ENCODE data around the gene B3GAT1. TPM values are rescaled to one million over a fixed set of nuclear protein-coding genes. Genes with fewer than 3 reads are reported as not detected.
"Not testable (repeated sequence)": the region's sequence is repeated elsewhere in the genome, so short reads cannot be mapped to it uniquely, and the experiment has no call there.

B3GAT1 gene
- total RNA-seq, 1 donor from 2014 or later: 1.9 TPM

DNA sequence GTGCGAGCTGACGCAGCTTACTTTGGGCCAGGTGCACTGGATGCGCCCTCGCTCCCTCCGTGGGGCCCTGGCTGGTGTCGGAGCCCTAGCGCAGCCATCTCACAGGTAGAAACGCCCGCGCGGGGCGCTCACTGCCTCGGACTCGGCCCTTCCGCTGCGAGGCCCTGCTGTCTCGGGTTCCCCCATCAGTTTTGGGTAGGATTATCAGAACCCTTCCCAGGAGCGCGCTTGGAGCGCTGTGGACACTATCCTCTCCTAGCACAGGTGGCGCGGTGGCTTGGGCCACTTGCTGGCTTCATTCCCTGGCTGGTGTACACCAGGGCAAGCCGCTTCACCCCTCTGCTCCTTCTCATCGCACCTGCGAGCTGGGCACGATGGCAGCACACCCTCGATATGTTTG, 35.7 kb upstream of the B3GAT1 start:
- H3K4me3 Mint-ChIP-seq (ENCODE audit: unreplicated experiment): no peak overlapping the region
- Histone ChIP-seq H3K36me3 (ENCODE audit: insufficient read depth, low read length) (no peaks in the 10 kb centered on the region), H3K9me3 (ENCODE audit: insufficient read depth, low read depth, low read length) (peaks cover 6% of the 10 kb centered on the region), H3K4me1 (ENCODE audit: insufficient read depth, low read length) (no peaks in the 10 kb centered on the region), H3K27ac (ENCODE audit: low read depth, low read length) (no peak overlapping the region), H3K4me2 (ENCODE audit: low read length) (no peak overlapping the region), H3K27me3 (ENCODE audit: insufficient read depth, low read length) (no peaks in the 10 kb centered on the region), H4K20me1 (ENCODE audit: insufficient read depth, low read length) (no peaks in the 10 kb centered on the region), H2AFZ (ENCODE audit: low read depth, low read length) (no peak overlapping the region), H3K9ac (ENCODE audit: low read length) (no peak overlapping the region), H3K4me3 (ENCODE audit: insufficient read depth, low read depth, low read length) (no peak overlapping the region), H3K79me2 (ENCODE audit: insufficient read depth, low read length) (no peaks in the 10 kb centered on the region)
- no peak overlapping the region for H3K27ac Mint-ChIP-seq (ENCODE audit: unreplicated experiment)
- H3K4me1 Mint-ChIP-seq (ENCODE audit: low read depth, unreplicated experiment): no peaks in the 10 kb centered on the region
- H3K9me3 Mint-ChIP-seq (ENCODE audit: unreplicated experiment): peaks cover 7% of the 10 kb centered on the region
- FAIRE-seq (no peak), DNase-seq (ENCODE audit: low read depth) (no peak)
- no peaks in the 10 kb centered on the region for H3K36me3 Mint-ChIP-seq (ENCODE audit: low read depth, unreplicated experiment)
- peaks cover 27% of the 10 kb centered on the region for H3K27me3 Mint-ChIP-seq (ENCODE audit: low read depth, unreplicated experiment)
- no peak for TF ChIP-seq EZH2 (IDR thresholded peaks at IDR 0.05; ENCODE audit: insufficient read depth, low read length)
- TF ChIP-seq, protein P1, sequence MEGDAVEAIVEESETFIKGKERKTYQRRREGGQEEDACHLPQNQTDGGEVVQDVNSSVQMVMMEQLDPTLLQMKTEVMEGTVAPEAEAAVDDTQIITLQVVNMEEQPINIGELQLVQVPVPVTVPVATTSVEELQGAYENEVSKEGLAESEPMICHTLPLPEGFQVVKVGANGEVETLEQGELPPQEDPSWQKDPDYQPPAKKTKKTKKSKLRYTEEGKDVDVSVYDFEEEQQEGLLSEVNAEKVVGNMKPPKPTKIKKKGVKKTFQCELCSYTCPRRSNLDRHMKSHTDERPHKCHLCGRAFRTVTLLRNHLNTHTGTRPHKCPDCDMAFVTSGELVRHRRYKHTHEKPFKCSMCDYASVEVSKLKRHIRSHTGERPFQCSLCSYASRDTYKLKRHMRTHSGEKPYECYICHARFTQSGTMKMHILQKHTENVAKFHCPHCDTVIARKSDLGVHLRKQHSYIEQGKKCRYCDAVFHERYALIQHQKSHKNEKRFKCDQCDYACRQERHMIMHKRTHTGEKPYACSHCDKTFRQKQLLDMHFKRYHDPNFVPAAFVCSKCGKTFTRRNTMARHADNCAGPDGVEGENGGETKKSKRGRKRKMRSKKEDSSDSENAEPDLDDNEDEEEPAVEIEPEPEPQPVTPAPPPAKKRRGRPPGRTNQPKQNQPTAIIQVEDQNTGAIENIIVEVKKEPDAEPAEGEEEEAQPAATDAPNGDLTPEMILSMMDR (IDR thresholded peaks at IDR 0.05; ENCODE audit: insufficient read depth, low read depth, low read length): no peak

DNA sequence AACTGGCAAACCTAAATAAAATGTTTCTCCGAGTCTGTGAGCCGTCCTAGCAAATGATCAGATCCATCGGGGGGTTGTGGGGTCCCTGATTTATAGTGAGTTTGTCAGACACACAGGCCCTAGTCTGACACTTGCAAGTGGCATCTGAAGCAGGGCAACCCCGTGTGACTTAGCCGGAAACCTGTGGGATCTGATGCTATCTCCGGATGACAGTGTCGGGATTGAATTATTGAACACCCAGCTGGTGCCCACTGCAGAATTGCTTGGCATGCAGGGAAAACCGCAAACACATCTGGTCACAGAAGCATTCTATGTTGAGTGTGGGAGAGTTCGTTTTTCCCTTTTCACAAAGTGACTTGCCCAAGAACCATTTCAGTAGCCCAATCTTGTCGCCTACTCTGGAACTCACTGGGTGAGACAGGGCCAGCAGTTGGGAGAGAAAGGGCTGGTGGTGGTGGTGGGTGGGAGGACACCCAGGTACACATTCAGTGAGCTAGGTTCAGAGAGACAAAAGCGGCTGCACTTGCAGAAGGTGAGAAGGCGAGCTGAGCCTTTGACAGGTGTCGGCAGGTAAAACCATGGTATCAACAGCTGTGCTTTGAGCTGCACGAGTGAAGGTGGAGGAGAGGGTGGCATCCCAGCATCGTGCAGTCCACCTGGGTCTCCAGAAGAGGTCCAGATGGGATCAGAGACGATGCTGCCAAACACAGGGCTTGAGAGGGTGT, 33.7 kb upstream of the B3GAT1 start:
- Mint-ChIP-seq H3K36me3 (ENCODE audit: low read depth, unreplicated experiment) (no peaks in the 10 kb centered on the region), H3K9me3 (ENCODE audit: unreplicated experiment) (peaks cover 7% of the 10 kb centered on the region), H3K4me3 (ENCODE audit: unreplicated experiment) (no peak overlapping the region), H3K4me1 (ENCODE audit: low read depth, unreplicated experiment) (no peaks in the 10 kb centered on the region), H3K27me3 (ENCODE audit: low read depth, unreplicated experiment) (peaks cover 30% of the 10 kb centered on the region), H3K27ac (ENCODE audit: unreplicated experiment) (no peak overlapping the region)
- H3K79me2 ChIP-seq (ENCODE audit: insufficient read depth, low read length): no peaks in the 10 kb centered on the region
- FAIRE-seq (no peak), DNase-seq (ENCODE audit: low read depth) (no peak)
- no peak overlapping the region for H2AFZ ChIP-seq (ENCODE audit: low read depth, low read length)
- H3K27ac ChIP-seq (ENCODE audit: low read depth, low read length): no peak overlapping the region
- H3K4me2 ChIP-seq (ENCODE audit: low read length): no peak overlapping the region
- H3K9ac ChIP-seq (ENCODE audit: low read length): no peak overlapping the region
- H3K4me1 ChIP-seq (ENCODE audit: insufficient read depth, low read length): no peaks in the 10 kb centered on the region
- H3K27me3 ChIP-seq (ENCODE audit: insufficient read depth, low read length): no peaks in the 10 kb centered on the region
- peaks cover 7% of the 10 kb centered on the region for H3K9me3 ChIP-seq (ENCODE audit: insufficient read depth, low read depth, low read length)
- no peak for TF ChIP-seq EZH2 (IDR thresholded peaks at IDR 0.05; ENCODE audit: insufficient read depth, low read length)
- no peaks in the 10 kb centered on the region for H4K20me1 ChIP-seq (ENCODE audit: insufficient read depth, low read length)
- no peaks in the 10 kb centered on the region for H3K36me3 ChIP-seq (ENCODE audit: insufficient read depth, low read length)
- no peak overlapping the region for H3K4me3 ChIP-seq (ENCODE audit: insufficient read depth, low read depth, low read length)

GRCh38 chr11:134444160-134445108, 32.4 kb upstream of the B3GAT1 start:
- H3K9me3 ChIP-seq (ENCODE audit: insufficient read depth, low read depth, low read length); H3K27ac ChIP-seq (ENCODE audit: low read depth, low read length); H3K36me3 Mint-ChIP-seq (ENCODE audit: low read depth, unreplicated experiment); H2AFZ ChIP-seq (ENCODE audit: low read depth, low read length); FAIRE-seq; H3K79me2 ChIP-seq (ENCODE audit: insufficient read depth, low read length); H3K4me3 ChIP-seq (ENCODE audit: insufficient read depth, low read depth, low read length); H4K20me1 ChIP-seq (ENCODE audit: insufficient read depth, low read length); H3K4me1 Mint-ChIP-seq (ENCODE audit: low read depth, unreplicated experiment); H3K27me3 ChIP-seq (ENCODE audit: insufficient read depth, low read length); H3K9ac ChIP-seq (ENCODE audit: low read length); H3K9me3 Mint-ChIP-seq (ENCODE audit: unreplicated experiment); DNase-seq (ENCODE audit: low read depth); H3K27ac Mint-ChIP-seq (ENCODE audit: unreplicated experiment); H3K4me1 ChIP-seq (ENCODE audit: insufficient read depth, low read length); H3K4me2 ChIP-seq (ENCODE audit: low read length); H3K36me3 ChIP-seq (ENCODE audit: insufficient read depth, low read length); H3K4me3 Mint-ChIP-seq (ENCODE audit: unreplicated experiment): not testable (repeated sequence)
- peaks cover 26% of the 10 kb centered on the region for H3K27me3 Mint-ChIP-seq (ENCODE audit: low read depth, unreplicated experiment)
